Testis (tissue), 2 donors: Measurements from ENCODE around the gene MAN1C1.

Experiments
- CTCF ChIP-seq, 3 experiments: fragments of 450-650 bp in 2 of 3; fragments of 200-600 bp in 1 of 3; sonication (generic) in 1 of 3; IDR thresholded peaks; one replicate each; pipeline ENCODE4 v1.5.1; 2016 to 2019; ENCODE audit warnings: antibody characterized with exemption in 3 of 3, mild to moderate bottlenecking in 2 of 3, moderate library complexity in 1 of 3
- POLR2A ChIP-seq: fragments of 450-650 bp; IDR thresholded peaks from one replicate; pipeline ENCODE4 v1.6.1; 2017; ENCODE audit warnings: antibody characterized with exemption, mild to moderate bottlenecking, moderate library complexity

DNA sequence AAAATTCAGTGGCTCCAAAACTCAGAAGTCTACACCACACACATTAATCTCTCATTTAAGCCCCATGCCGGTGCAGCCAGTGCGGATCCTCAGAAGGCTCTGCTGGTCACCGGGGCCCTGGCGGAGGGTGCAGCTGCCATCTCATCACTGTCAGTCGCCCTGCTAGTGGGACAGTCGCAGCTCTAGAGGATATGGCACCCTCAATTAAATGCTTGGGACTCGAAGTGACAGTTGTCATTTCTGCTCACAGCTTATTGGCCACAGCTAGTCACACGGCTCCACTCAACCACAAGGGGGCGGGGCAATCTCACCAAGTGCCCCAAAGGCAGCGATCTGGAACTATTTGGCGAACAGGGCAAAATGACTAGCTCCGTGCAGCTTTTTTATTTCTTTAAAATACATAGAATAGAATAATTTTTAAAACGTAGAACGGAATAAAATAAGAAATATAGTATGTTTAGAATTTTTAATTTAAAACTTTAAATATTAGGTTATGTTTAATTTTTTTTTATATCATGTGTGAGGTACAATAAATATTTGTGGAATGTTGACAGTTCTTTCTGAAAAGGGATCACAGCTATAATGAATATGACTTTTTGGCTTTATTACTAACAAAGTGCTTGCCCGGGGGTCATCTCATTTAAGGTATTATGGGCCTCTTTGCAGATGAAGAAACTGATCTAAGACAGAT, 8.0 kb upstream of the MAN1C1 start:
- TF ChIP-seq CTCF (IDR thresholded peaks at IDR 0.05) (peak; percentile 70 to 78 (median 77)), POLR2A (no peak)
